Peyer's patch (tissue), 4 donors: ENCODE measurements around the gene FOXC2. TPM values are rescaled to one million over a fixed set of nuclear protein-coding genes. Genes with fewer than 3 reads are reported as not detected.

Source experiments
- DNase-seq, 3 donors: peaks; one replicate each; pipeline ENCODE4 v3.0.0-alpha.2; 2017 to 2019
- H3K27ac ChIP-seq, 4 donors: fragments of 200-600 bp; sonication (generic); one replicate each; pipeline ENCODE4 v1.5.1; 2016 to 2019
- H3K27me3 ChIP-seq, 2 donors: fragments of 200-600 bp; sonication (generic); one replicate each; pipeline ENCODE4 v1.5.1; 2019
- H3K36me3 ChIP-seq, 3 donors: fragments of 200-600 bp; sonication (generic); one replicate each; pipeline ENCODE4 v1.5.1; 2016 to 2019
- H3K4me1 ChIP-seq, 4 donors: fragments of 200-600 bp; sonication (generic); one replicate each; pipeline ENCODE4 v1.5.1; 2016 to 2019
- H3K4me3 ChIP-seq, 4 donors: fragments of 200-600 bp; sonication (generic); 1 replicate in 3 of 4; 2 replicates in 1 of 4; pipeline ENCODE4 v1.5.1; 2016 to 2019; ENCODE audit warnings: mild to moderate bottlenecking in 1 of 4
- H3K9me3 ChIP-seq, 4 donors: fragments of 200-600 bp; sonication (generic); one replicate each; pipeline ENCODE4 v1.5.1; 2016 to 2019; ENCODE audit warnings: mild to moderate bottlenecking in 1 of 4
- POLR2A ChIP-seq, 2 donors: fragments of 450-650 bp; IDR thresholded peaks; one replicate each; pipeline ENCODE4 v1.5.1; 2017; ENCODE audit warnings: antibody characterized with exemption in 2 of 2, mild to moderate bottlenecking in 2 of 2, moderate library complexity in 2 of 2
- total RNA-seq, 4 donors: library from RNA; depleted of rRNA; stranded (reverse); fragments of >200 nt; gene quantifications; one replicate each; pipeline ENCODE4 v1.1.0, GENCODE V29; 2016
- TF ChIP-seq, protein P1 (sequence below), 6 experiments: fragments of 450-650 bp in 4 of 6; fragments of 200-600 bp in 2 of 6; sonication (generic) in 1 of 6; IDR thresholded peaks; one replicate each; pipeline ENCODE4 v1.5.1; 2017 to 2019; ENCODE audit warnings: antibody characterized with exemption in 6 of 6, mild to moderate bottlenecking in 3 of 6, moderate library complexity in 1 of 6

FOXC2 gene
- total RNA-seq, 4 donors from 2014 or later: 0.40 to 1.5 TPM; not detected in 2

GRCh38 chr16:86554599-86554916, 12.1 kb upstream of the FOXC2 start:
- no peaks in the 10 kb centered on the region for H3K27me3 ChIP-seq
- H3K4me3 ChIP-seq: peak overlapping the region; percentile 67 to 90 (median 84)
- H3K4me1 ChIP-seq: peaks cover 5 to 12% (median 8%) of the 10 kb centered on the region in 4 donors
- no peaks in the 10 kb centered on the region for H3K9me3 ChIP-seq
- peak overlapping the region; percentile 77 to 94 (median 82) for H3K27ac ChIP-seq
- no peak for DNase-seq
- TF ChIP-seq, protein P1, sequence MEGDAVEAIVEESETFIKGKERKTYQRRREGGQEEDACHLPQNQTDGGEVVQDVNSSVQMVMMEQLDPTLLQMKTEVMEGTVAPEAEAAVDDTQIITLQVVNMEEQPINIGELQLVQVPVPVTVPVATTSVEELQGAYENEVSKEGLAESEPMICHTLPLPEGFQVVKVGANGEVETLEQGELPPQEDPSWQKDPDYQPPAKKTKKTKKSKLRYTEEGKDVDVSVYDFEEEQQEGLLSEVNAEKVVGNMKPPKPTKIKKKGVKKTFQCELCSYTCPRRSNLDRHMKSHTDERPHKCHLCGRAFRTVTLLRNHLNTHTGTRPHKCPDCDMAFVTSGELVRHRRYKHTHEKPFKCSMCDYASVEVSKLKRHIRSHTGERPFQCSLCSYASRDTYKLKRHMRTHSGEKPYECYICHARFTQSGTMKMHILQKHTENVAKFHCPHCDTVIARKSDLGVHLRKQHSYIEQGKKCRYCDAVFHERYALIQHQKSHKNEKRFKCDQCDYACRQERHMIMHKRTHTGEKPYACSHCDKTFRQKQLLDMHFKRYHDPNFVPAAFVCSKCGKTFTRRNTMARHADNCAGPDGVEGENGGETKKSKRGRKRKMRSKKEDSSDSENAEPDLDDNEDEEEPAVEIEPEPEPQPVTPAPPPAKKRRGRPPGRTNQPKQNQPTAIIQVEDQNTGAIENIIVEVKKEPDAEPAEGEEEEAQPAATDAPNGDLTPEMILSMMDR (IDR thresholded peaks at IDR 0.05): no peak
- no peak for TF ChIP-seq POLR2A (IDR thresholded peaks at IDR 0.05)
- H3K36me3 ChIP-seq: peaks cover 0 to 22% (median 0%) of the 10 kb centered on the region in 3 donors

- H3K27ac ChIP-seq: peak within 1 kb of the TSS; percentile 77 to 94 (median 82)
- H3K4me3 ChIP-seq: peak within 1 kb of the TSS; percentile 67 to 90 (median 84)
- H3K36me3 ChIP-seq: peaks cover 0 to 17% (median 0%) of the 10 kb centered on the region in 3 donors
- TF ChIP-seq, protein P1 (IDR thresholded peaks at IDR 0.05): no peak
- peak; percentile 42 to 69 for TF ChIP-seq POLR2A (IDR thresholded peaks at IDR 0.05)
- H3K9me3 ChIP-seq: no peaks in the 10 kb centered on the region
- H3K27me3 ChIP-seq: no peaks in the 10 kb centered on the region
- peak; percentile 87 to 97 (median 96) for DNase-seq
- peaks cover 5 to 12% (median 8%) of the 10 kb centered on the region in 4 donors for H3K4me1 ChIP-seq
Measured at GRCh38 chr16:86554917-86555703, 11.5 kb upstream of the FOXC2 start, which contains the start of gene MTHFSD. Gene MTHFSD (minus strand): TSS chr16:86555235. CDS start chr16:86555184, 51 bp downstream.

- Histone ChIP-seq H3K4me3 (peak overlapping the region; percentile 67 to 90 (median 84)), H3K27ac (peak overlapping the region in 3 of 4 donors; percentile 77 to 94 (median 85)), H3K4me1 (peaks cover 5 to 12% (median 8%) of the 10 kb centered on the region in 4 donors), H3K27me3 (no peaks in the 10 kb centered on the region), H3K36me3 (peaks cover 0 to 11% (median 0%) of the 10 kb centered on the region in 3 donors), H3K9me3 (no peaks in the 10 kb centered on the region)
- no peak for TF ChIP-seq POLR2A (IDR thresholded peaks at IDR 0.05)
- TF ChIP-seq, protein P1 (IDR thresholded peaks at IDR 0.05): no peak
- peak in 1 of 3 donors; percentile 47 for DNase-seq
Measured at GRCh38 chr16:86555704-86556075, 10.9 kb upstream of the FOXC2 start.

DNA sequence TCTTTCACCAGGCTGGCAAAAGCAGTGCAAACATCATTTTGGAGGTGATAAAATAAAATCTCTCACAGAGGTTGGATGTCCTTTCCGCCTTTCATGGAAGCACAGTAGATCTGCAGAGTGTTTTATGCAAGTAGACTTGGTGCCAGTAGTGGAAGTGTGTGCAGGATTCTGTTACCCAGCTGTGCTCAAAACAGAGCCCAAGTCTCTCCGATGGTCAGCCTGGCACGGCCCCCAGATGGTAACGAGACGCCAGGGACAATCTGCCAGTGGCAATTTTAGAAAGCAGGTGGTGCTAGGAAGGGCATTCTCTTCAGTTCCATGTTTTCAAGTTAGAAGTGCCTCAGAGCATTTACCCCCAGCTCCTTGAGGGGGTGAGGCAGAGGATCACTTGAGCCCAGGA, 10.1 kb upstream of the FOXC2 start:
- H3K36me3 ChIP-seq: peaks cover 0 to 9% (median 0%) of the 10 kb centered on the region in 3 donors
- no peak overlapping the region for H3K4me3 ChIP-seq
- H3K9me3 ChIP-seq: no peaks in the 10 kb centered on the region
- H3K4me1 ChIP-seq: peaks cover 5 to 12% (median 8%) of the 10 kb centered on the region in 4 donors
- no peaks in the 10 kb centered on the region for H3K27me3 ChIP-seq
- no peak for TF ChIP-seq POLR2A (IDR thresholded peaks at IDR 0.05)
- TF ChIP-seq, protein P1 (IDR thresholded peaks at IDR 0.05): no peak
- no peak overlapping the region for H3K27ac ChIP-seq
- no peak for DNase-seq

- no peaks in the 10 kb centered on the region for H3K9me3 ChIP-seq
- peaks cover 5 to 12% (median 8%) of the 10 kb centered on the region in 4 donors for H3K4me1 ChIP-seq
- no peak for DNase-seq
- H3K4me3 ChIP-seq: no peak overlapping the region
- TF ChIP-seq, protein P1 (IDR thresholded peaks at IDR 0.05): no peak
- no peak for TF ChIP-seq POLR2A (IDR thresholded peaks at IDR 0.05)
- H3K27me3 ChIP-seq: no peaks in the 10 kb centered on the region
- H3K36me3 ChIP-seq: no peaks in the 10 kb centered on the region
- no peak overlapping the region for H3K27ac ChIP-seq
Measured at GRCh38 chr16:86557587-86557986, 9.0 kb upstream of the FOXC2 start.
